ENCODE data around the gene DPP7.

The DPP7 gene

GRCh38 chr9:137148242-137148641 is 33.7 kb upstream of the DPP7 start:
- TF ChIP-seq CTCF (IDR thresholded peaks at IDR 0.05; ENCODE audit: low read depth, low read length), result no peak
- no peak for DNase-seq (ENCODE audit: low read depth in 2 of 2)

GRCh38 chr9:137147793-137148160 is 33.2 kb upstream of the DPP7 start:
- H3K4me3 ChIP-seq (replicated peaks in 1 of 2; ENCODE audit: low read depth in 2 of 2, low read length in 2 of 2), result no peak overlapping the region
- DNase-seq (ENCODE audit: low read depth in 2 of 2), result no peak
- TF ChIP-seq CTCF (IDR thresholded peaks at IDR 0.05; ENCODE audit: low read depth, low read length), result no peak

More at GRCh38 chr9:137148242-137148641, 33.7 kb upstream of the DPP7 start:
- H3K4me3 ChIP-seq (replicated peaks in 1 of 2; ENCODE audit: low read depth in 2 of 2, low read length in 2 of 2), result no peak overlapping the region

GRCh38 chr9:137147091-137147792 is 32.7 kb upstream of the DPP7 start:
- H3K4me3 ChIP-seq (replicated peaks in 1 of 2; ENCODE audit: low read depth in 2 of 2, low read length in 2 of 2), result no peak overlapping the region
- TF ChIP-seq CTCF (IDR thresholded peaks at IDR 0.05; ENCODE audit: low read depth, low read length), result no peak

GRCh38 chr9:137146527-137146918 is 32.0 kb upstream of the DPP7 start:
- no peak overlapping the region for H3K4me3 ChIP-seq (replicated peaks in 1 of 2; ENCODE audit: low read depth in 2 of 2, low read length in 2 of 2)
- TF ChIP-seq CTCF (IDR thresholded peaks at IDR 0.05; ENCODE audit: low read depth, low read length), result no peak

More at GRCh38 chr9:137147091-137147792, 32.7 kb upstream of the DPP7 start:
- DNase-seq (ENCODE audit: low read depth in 2 of 2), result no peak

GRCh38 chr9:137145731-137146526 is 31.4 kb upstream of the DPP7 start:
- H3K4me3 ChIP-seq (replicated peaks in 1 of 2; ENCODE audit: low read depth in 2 of 2, low read length in 2 of 2), result no peak overlapping the region
- no peak for TF ChIP-seq CTCF (IDR thresholded peaks at IDR 0.05; ENCODE audit: low read depth, low read length)
- DNase-seq (ENCODE audit: low read depth in 2 of 2), result no peak

More at GRCh38 chr9:137146527-137146918, 32.0 kb upstream of the DPP7 start:
- no peak for DNase-seq (ENCODE audit: low read depth in 2 of 2)

- DNase-seq (ENCODE audit: low read depth in 2 of 2), result no peak
- H3K4me3 ChIP-seq (replicated peaks in 1 of 2; ENCODE audit: low read depth in 2 of 2, low read length in 2 of 2), result no peak overlapping the region
- no peak for TF ChIP-seq CTCF (IDR thresholded peaks at IDR 0.05; ENCODE audit: low read depth, low read length)
Observed at GRCh38 chr9:137143459-137143858, 28.9 kb upstream of the DPP7 start.

All from cardiac fibroblast (primary cell).